DND-41 (cell line): ENCODE data around the gene SIRT5.

Source experiments
- ATAC-seq: fragments of 200-7000 bp; cut with Tn5 transposase; 3 replicates; pipeline ENCODE4 v1.9.1; 2021; ENCODE audit warnings: low read depth; ENCODE audit not compliant: insufficient read depth
- DNase-seq: peaks from one replicate; pipeline ENCODE4 v3.0.0-alpha.2; 2020
- H2AFZ ChIP-seq: 2 replicates; pipeline ENCODE4 v1.6.0; 2012; ENCODE audit warnings: low read depth, low read length
- H3K27ac ChIP-seq: 2 replicates; pipeline ENCODE4 v1.5.1; 2012; ENCODE audit warnings: low read length, inconsistent platforms
- H3K27me3 ChIP-seq: fragments of 200-600 bp; sonication (generic); 2 replicates; pipeline ENCODE4 v1.6.0; 2012; ENCODE audit warnings: low read length, mild to moderate bottlenecking, inconsistent platforms; ENCODE audit not compliant: insufficient read depth, poor library complexity
- H3K36me3 ChIP-seq: 2 replicates; pipeline ENCODE4 v1.5.1; 2012; ENCODE audit warnings: low read length, inconsistent platforms; ENCODE audit not compliant: insufficient read depth
- H3K4me1 ChIP-seq: 2 replicates; pipeline ENCODE4 v1.5.1; 2012; ENCODE audit warnings: mild to moderate bottlenecking, low read length; ENCODE audit not compliant: insufficient read depth
- H3K4me2 ChIP-seq: 2 replicates; pipeline ENCODE4 v1.6.0; 2012; ENCODE audit warnings: mild to moderate bottlenecking, moderate library complexity, low read length, inconsistent platforms; ENCODE audit not compliant: insufficient read depth
- H3K4me3 ChIP-seq, 2 experiments: fragments of 200-600 bp in 1 of 2; shearing (Covaris generic) in 1 of 2; 2 replicates each; pipeline ENCODE4 v1.5.1; 2012 to 2016; ENCODE audit warnings: inconsistent platforms in 2 of 2, low read length in 2 of 2, mild to moderate bottlenecking in 2 of 2, low read depth in 1 of 2, moderate library complexity in 1 of 2
- H3K79me2 ChIP-seq: 2 replicates; pipeline ENCODE4 v1.6.0; 2012; ENCODE audit warnings: low read length, inconsistent platforms; ENCODE audit not compliant: insufficient read depth
- H3K9ac ChIP-seq: 2 replicates; pipeline ENCODE4 v1.6.0; 2012; ENCODE audit warnings: low read depth, mild to moderate bottlenecking, inconsistent platforms, low read length, moderate library complexity
- H3K9me3 ChIP-seq: 2 replicates; pipeline ENCODE4 v1.5.1; 2012; ENCODE audit warnings: low read length, moderate library complexity, mild to moderate bottlenecking, inconsistent platforms; ENCODE audit not compliant: insufficient read depth, severe bottlenecking
- H4K20me1 ChIP-seq: 2 replicates; pipeline ENCODE4 v1.6.0; 2012; ENCODE audit warnings: low read length; ENCODE audit not compliant: insufficient read depth
- EZH2 ChIP-seq: IDR thresholded peaks from 3 replicates; pipeline ENCODE4 v1.6.1; 2012; ENCODE audit warnings: borderline replicate concordance, low read depth, mild to moderate bottlenecking, moderate library complexity, low read length, inconsistent platforms; ENCODE audit not compliant: severe bottlenecking
- TF ChIP-seq, protein P1 (sequence below): IDR thresholded peaks from 2 replicates; pipeline ENCODE4 v1.5.1; 2012; ENCODE audit warnings: borderline replicate concordance, low read length, moderate library complexity, mild to moderate bottlenecking; ENCODE audit not compliant: poor library complexity, severe bottlenecking; ENCODE audit errors: extremely low read depth

Gene SIRT5

DNA sequence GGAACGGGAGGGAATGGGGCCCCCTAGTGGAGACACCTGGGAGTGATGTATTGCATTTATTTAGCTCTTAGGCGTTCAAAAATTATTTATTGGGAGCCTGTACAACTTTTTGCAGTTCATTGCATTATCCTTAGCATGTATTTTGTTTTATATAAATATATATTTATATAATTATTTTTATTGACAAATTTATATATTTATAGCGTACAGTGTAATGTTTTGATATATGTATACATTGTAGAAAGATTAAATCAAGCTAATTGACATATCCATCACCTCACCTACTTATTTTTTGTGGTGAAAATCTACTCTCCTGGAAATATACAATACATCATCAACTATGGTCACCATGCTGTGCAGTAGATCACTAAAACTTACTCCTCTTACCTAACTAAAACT lies 975 bp downstream of the SIRT5 start:
- H3K79me2 ChIP-seq: peaks cover 8% of the 10 kb centered on the region
- H3K4me1 ChIP-seq: peaks cover 14% of the 10 kb centered on the region
- H3K27me3 ChIP-seq: no peaks in the 10 kb centered on the region
- peak overlapping the region; percentile 99 for H3K4me2 ChIP-seq
- ATAC-seq (no peak), DNase-seq (peak; percentile 87)
- peak overlapping the region; percentile 98 for H3K27ac ChIP-seq
- TF ChIP-seq, protein P1, sequence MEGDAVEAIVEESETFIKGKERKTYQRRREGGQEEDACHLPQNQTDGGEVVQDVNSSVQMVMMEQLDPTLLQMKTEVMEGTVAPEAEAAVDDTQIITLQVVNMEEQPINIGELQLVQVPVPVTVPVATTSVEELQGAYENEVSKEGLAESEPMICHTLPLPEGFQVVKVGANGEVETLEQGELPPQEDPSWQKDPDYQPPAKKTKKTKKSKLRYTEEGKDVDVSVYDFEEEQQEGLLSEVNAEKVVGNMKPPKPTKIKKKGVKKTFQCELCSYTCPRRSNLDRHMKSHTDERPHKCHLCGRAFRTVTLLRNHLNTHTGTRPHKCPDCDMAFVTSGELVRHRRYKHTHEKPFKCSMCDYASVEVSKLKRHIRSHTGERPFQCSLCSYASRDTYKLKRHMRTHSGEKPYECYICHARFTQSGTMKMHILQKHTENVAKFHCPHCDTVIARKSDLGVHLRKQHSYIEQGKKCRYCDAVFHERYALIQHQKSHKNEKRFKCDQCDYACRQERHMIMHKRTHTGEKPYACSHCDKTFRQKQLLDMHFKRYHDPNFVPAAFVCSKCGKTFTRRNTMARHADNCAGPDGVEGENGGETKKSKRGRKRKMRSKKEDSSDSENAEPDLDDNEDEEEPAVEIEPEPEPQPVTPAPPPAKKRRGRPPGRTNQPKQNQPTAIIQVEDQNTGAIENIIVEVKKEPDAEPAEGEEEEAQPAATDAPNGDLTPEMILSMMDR: peak; percentile 86
- no peak for TF ChIP-seq EZH2
- no peaks in the 10 kb centered on the region for H3K9me3 ChIP-seq
- no peaks in the 10 kb centered on the region for H4K20me1 ChIP-seq
- no peaks in the 10 kb centered on the region; the same call in 1 of the 2 replicates for H3K36me3 ChIP-seq
- peak overlapping the region; percentile 87 to 99; a peak in 3 of 4 replicates for H3K4me3 ChIP-seq
- H3K9ac ChIP-seq: peak overlapping the region; percentile 100
- peak overlapping the region; percentile 99; the same call in 1 of the 2 replicates for H2AFZ ChIP-seq

DNA sequence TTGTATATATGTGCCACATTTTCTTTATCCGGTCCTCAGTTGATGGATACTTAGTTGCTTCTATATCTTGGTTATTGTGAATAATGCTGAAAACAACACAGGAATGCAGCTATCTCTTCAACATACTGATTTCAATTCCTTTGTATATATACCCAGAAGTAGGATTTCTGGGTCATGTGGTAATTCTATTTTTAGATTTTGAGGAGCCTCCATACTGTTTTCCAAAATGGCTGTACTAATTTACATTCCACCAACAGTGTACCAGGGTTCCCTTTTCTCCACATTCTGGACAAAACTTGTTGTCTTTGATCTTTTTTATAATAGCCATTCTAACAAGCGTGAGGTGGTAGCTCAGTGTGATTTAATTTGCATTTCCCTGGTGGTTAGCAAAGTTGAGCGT lies 1.6 kb downstream of the SIRT5 start:
- H2AFZ ChIP-seq: no peak overlapping the region
- H3K9ac ChIP-seq: no peak overlapping the region
- H4K20me1 ChIP-seq: no peaks in the 10 kb centered on the region
- no peak overlapping the region for H3K27ac ChIP-seq
- H3K79me2 ChIP-seq: peaks cover 8% of the 10 kb centered on the region
- H3K27me3 ChIP-seq: no peaks in the 10 kb centered on the region
- H3K4me3 ChIP-seq: no peak overlapping the region
- DNase-seq (no peak), ATAC-seq (no peak)
- H3K9me3 ChIP-seq: no peaks in the 10 kb centered on the region
- peaks cover 14% of the 10 kb centered on the region for H3K4me1 ChIP-seq
- H3K4me2 ChIP-seq: 0 out of 2 replicates have a peak overlapping the region, but pooled peaks have one; percentile 43
- H3K36me3 ChIP-seq: peaks cover 1% of the 10 kb centered on the region; the same call in 1 of the 2 replicates
- TF ChIP-seq, protein P1: no peak
- TF ChIP-seq EZH2: no peak

DNA sequence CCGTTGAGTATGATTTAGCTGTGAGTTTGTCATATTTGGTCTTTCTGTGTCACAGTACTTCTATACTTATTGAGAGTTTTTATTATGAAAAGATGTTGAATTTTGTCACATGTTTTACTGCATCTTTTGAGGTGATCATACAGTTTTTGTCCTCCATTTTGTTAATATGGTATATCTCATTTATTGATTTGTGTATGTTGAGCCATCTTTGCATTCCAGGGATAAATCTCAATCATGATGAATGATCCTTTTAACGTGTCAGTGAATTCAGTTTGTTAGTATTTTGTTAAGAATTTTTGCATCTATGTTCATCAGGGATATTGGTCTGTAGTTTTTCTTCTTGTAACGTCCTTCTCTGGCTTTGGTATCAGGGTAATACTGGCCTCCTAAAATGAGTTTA lies 3.5 kb downstream of the SIRT5 start:
- DNase-seq: no peak
- no peak overlapping the region for H3K9ac ChIP-seq
- TF ChIP-seq, protein P1: no peak
- TF ChIP-seq EZH2: no peak
- H3K4me2 ChIP-seq: no peak overlapping the region
- H4K20me1 ChIP-seq: no peaks in the 10 kb centered on the region
- ATAC-seq: no peak
- no peak overlapping the region for H3K4me3 ChIP-seq
- peaks cover 7% of the 10 kb centered on the region; the same call in 1 of the 2 replicates for H3K36me3 ChIP-seq
- peaks cover 8% of the 10 kb centered on the region for H3K79me2 ChIP-seq
- H3K27ac ChIP-seq: no peak overlapping the region
- H2AFZ ChIP-seq: no peak overlapping the region
- peaks cover 14% of the 10 kb centered on the region for H3K4me1 ChIP-seq
- H3K27me3 ChIP-seq: no peaks in the 10 kb centered on the region
- H3K9me3 ChIP-seq: no peaks in the 10 kb centered on the region
